Measurements from ENCODE around the gene B3GALT6.

Gene B3GALT6

DNA sequence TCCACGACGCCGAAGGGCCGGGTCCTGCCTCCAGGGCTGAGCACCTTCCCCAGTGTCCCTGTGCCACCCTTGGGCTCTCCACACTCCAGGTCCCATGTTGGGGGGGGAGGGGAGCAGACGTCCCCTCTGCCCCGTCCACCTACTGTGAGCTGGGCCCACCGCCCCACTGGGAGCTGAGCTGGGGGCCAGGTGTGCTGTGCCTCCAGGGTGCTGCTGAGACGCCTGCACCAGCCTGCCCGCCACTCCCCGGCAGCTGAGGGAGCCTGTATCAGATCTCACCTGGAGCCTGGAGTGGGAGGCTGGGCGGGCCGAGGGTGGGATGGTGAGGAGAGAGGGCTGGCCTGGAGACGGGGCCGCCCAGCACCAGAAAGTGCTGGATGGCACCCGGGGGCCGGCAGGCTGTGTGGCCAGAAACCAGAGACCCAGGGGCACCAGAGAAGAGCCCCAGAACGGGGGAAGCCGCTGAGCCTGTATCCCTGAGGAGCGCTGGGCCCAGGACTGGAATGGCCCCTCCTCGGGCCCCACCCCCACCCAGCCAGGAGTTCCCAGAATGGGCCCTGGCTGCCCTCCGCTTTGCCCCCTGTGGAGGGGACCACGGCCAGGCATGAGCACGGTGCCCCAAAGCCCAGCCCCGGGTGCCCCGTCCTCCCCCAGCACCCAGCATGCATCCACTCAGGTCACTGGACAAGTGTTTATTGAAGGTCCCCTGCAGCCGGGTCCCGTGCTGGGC, 29.0 kb upstream of the B3GALT6 start:
- DNase-seq: no peak

DNA sequence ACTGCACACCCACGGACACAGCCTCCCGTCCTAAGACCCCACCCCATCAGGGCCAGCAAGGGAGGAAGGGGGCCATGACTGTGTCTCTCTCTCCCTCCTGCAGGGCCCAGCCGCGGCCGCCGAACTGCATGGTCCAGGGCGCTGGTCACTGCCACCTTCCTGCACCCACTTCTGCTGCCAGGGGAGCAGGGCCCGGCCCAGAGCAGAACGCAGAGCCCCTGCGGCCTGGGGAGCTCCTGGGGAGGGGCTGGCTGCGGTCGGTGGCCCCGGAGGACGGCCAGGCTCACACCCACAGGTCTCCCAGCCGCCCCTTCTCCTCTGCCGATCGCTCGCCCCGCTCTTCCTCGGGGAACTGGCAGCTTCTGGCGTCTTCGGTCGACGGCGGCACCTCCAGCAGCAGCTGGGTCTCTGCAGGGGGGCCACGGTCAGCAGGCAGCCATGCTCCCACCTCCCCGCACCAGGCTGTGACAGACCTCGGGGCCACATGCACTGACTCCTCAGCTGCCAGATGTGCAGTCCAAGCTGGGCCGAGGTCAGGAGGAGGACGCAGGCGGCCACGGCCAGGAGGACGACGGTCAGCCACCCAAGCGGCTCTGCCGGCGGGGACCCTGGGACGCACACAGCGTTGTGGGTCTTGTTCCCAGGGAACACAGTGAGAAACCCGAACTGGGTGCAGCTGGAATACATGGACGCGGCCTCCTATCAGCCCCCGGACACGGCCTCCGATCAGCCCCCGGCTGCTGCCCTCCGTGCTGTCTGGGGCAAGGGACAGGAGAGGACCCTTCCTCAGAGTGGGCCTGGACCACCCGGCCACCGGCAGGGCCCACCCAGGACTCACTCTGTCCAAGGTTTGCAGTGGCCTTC, 28.2 kb upstream of the B3GALT6 start:
- no peak for DNase-seq

DNA sequence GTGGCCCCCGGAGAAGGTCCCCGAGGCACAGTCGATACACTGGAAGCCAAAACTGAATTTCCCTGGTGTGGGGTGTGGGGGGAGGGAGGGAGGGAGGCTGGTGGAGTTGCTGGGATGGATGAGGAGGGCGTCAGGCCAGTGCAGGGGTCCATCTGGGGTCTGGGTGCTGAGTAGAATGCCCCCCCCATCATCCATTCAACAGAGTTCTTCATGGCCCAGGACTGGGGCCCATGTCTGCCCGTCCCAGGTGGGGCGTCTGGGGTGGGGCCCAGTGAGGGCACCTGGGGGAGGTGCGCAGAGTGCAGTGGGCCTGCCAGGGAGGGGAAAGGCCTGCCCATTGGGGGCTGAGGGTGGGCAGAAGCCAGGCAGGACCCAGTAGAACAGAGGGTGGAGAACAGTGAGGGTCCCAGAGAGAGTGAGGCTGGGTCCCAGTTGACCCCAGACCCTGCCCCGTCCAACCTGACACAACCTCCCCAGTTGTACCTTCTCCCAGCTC, 27.6 kb upstream of the B3GALT6 start:
- DNase-seq: no peak

DNA sequence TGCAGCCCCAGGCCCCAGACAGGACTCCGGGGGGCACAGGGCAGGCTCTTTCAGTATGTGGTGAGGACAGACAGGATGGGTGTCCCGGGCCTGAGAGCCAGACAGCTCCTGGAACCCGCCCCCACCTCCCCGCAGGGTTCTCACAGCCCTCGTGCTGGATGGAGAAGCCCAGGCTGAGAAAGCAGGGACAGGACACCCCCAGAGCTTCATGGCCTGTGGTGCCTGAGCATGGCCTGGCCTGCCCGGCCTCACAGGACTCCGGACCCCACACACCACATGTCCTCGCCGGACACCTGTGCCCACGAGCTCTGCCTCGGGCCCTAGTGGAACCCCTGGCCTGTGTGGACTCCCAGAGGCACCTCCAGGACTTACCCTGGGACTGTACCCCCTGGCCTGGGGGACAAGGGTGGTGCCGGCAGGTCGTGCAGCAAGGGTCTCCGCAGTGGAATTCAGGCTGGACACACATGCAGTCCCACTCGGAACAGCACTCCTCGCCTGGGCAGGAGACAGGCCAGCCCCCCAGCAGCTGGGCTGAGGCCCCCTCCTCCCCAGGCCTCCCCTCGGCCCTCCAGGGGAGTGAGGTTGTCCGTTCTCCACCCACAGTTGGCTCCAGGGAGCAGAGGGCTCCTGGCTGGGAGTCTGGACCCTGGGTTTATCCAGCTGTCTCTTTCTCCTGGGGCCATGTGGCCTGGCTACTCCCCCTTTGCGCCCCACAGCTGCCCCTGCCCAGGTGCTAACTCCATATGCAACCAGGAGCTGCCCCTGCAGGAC, 26.9 kb upstream of the B3GALT6 start:
- DNase-seq: no peak

DNA sequence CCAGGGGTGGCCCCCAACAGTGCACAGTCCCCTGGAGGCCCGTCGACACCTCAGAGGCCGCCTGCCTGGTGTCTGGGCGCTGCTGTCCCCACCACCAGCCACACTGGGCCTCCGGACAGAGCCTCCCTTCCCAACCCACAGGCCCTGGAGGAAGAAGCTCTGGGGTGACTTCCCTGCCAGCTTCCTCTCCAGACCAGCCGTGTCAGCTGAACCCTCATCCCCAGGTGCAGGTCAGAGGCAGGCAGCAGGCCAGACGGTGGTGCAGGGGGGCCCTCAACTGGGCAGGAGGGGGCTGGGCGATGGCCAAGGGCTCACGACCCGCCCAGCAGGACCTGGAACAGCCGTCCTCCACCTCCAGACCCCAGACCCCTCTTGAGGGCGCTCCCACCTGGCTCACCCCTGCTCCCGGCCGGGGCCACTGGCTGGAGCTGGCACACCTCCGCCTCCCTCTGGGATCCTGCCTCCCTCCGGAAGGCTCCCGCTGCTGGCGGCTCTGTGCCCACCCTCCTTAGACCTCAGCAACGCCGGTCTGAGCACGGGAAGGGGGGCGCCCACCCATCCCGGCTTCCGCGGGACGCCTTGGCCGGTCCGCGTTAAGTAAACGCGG, 26.2 kb upstream of the B3GALT6 start:
- DNase-seq: no peak

DNA sequence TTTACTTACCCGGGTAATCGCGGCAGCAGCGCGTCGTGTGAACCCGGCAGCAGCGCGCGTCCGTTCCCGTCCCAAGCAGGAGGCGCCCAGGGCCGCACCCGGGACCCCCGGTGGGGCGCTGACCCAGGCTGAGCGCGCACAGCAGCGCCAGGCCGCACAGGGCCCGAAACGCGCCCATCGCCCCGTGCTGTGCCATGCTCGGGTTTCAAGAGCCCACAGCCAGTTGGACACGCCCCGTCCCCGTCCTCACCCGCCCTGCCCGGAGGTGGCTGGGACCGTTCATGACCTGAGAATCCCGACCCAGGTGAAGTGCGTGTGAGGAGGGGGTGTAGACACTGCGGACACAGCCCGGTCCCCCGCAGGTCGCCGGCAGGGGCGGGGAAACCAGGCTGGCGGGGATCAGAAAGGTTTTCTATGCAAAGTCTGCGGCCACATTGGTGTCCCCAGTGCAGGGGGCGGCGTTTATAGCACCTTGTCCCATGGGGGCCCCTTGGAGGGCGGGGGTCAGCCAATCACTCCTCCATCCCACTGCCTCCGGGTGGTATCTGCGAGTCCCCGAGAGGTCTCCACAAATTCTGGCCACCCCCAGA, 25.6 kb upstream of the B3GALT6 start, which contains the start of gene TNFRSF18:
Gene TNFRSF18, minus strand, starts transcription at position 217 of the 590 bp plus-strand sequence. Its CDS starts 21 bp downstream, at position 196.
- peak; percentile 54 to 57 for DNase-seq

DNA sequence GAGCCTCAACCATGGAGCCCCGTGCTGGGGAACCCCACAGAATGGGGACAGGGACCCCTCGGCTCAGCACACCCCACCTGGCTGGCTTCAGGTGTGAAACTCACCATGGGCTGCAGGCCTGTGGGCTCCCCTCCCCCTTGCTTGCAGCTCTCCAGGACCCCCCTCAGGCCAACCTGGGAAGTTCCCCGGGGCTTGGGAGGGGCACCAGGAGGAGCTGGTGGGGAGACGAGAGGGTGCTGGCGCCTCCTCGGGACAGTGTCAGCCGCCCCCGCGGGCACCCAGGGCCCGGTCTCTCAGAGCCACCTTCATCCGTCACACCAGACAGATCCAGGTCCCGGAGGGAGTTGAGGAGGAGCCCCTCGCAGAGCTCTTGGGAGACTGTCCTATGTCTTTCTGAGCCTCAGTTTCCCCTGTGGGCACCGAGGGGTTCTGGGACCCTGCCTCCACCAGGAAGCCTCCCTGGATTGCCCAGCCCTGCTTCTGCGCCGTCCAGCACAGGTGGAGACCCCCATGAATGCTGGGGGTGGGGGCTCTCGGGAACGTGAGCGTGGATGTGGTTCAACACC, 25.0 kb upstream of the B3GALT6 start:
- no peak for DNase-seq

DNA sequence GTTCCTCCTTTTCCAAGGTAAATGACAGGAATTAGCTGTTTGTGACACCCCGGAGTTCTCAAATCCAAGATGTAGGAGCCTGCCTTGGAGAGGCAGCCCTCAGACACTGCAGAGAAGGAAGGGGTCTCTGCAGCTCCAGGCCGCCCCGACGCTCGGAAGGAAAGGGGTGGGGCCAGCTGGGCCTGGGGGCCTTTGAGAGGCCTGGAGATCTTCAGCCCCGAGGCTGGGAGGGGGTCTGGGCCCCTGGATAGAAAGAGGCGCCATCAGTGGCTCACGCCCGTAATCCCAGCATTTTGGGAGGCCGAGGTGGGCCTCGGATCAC, 24.5 kb upstream of the B3GALT6 start:
- no peak for DNase-seq

DNA sequence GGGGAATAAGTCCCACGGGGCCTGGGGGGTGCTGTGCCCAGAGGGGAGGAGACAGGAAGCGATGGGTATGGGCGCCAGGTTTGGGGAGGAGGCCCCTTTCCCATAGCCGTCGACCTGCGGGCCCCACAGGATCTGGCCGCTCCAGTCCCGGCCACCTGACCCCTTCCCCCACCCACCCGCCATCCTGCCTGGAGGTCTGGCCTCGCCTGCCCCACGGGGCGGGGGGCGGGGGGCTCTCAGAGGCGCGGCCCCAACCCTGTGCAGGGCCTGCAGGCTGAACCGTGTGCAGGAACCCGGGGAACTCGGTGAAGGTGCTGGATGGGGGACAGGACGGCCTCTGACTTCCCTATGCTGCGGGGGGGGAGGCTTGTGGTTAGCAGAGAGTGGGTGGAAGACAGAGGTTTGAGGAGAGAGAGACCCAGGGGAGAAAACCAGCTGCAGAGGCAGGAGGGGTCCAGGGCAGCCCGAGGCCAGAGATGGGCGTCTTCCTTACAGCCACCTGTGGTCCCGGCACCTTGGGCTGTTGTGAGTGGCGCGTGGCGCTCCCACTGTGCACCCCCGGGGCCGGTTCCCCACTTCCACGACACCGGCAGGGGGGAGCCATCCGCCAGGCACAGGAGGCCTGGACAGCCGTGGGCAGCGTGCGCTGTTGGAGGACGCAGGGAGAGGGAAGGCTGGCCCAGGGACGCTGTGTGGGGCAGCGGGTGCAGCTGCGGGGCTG, 23.2 kb upstream of the B3GALT6 start:
- DNase-seq: peak; percentile 53 to 56

DNA sequence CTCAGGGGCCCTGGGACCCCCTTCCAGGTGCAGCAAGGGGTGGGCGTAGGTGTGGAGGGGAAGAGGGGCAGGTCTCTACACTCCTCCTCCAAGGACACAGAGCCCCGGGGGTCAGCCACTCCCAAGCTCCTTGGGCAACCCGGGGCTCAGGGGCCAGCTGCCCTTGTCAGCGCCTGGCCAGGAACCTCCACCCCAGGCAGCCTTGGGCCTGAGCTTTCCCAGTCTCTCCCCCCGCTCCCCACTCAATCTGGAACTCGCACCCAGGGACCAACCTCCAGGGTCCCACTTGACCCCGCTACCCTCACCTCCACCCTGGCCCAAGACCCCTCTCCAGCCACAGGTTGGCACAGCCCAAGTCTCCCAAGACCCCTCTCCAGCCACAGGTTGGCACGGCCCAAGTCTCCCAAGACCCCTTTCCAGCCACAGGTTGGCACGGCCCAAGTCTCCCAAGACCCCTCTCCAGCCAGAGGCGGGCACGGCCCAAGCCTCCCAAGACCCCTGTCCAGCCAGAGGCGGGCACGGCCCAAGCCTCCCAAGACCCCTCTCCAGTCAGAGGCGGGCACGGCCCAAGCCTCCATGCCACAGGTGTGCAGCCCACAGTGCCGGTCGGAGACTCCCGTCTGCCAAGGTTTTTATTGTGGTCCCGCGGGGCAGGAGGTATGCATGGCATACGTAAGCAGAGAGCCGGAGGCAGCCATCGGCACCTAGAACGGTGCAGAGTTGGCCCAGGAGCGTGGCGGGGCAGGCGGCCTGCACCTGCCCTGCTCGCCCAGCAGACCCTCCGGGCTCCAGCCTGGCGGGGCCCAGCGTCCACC, 21.1 kb upstream of the B3GALT6 start:
- DNase-seq: no peak

DNA sequence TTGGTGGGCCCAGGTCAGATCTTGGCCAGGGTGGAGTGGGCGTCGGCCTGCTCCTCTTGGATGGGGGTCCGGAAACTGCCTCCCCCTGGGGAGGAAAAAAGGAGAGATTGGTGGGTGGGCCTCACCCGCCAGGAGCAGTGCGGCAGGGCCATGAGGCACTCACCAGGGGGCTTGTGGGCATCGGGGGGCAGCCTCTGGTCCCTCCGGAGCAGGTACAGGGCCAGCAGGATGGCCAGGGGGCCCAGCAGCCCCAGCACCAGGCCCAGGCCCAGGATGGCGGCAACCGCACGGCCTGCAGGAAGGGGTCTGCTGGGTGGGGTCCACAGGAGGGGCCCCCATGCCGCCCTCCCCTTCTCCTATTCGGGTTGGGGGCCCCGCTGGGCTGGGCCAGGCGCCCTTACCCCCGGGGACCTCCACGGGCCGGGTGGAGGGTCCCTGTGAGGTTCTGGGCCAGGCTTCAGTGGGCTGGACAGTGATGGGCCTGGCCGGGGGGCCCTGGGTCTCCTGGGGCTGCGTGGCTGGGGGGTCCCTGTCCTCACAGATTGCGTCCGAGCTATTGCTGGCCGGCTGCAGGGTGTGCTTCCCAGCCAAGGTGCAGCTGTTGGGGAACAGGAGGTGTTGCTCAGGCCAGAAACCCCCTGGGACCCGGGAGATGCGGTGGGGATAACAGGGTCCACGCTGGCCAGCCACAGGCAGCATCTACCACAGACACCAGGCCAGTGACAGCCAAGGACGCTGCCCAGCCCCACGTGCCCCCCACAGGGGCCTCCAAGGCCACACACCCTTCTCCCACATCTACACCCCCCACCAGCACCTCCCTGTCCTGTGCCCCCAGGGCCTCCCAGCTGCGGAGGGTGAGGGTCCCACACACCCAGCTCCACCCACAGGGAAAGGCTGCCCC, 20.2 kb upstream of the B3GALT6 start:
- DNase-seq: peak in 1 of 2 experiments; percentile 1

DNA sequence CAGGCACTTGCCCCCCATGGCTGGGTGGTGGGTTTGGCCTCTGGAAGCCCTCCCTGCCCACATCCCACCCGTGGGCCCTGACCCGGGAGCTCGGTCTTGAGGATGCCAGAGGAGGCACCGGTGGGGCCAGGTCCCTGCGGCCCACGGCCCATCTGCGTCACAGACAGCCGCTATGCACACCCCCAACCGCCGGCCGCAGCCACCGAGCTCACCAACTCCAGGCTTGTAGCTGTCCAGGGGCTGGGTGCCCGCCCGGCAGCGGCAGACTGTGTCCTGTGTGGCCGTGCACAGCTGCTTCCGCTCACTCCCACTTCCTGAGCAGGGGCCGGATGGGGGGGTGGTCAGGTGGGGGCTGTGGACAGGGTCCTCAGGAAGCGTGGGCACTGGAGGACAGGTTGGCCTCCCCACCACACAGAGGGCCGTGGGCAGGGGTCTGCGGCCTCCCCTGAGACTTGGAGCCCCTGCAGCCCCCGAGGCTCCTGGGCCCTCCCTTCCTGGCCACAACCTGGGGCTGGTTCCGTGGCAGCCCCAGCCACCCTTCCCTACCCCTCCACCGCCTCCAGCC, 19.2 kb upstream of the B3GALT6 start:
- peak in 1 of 2 experiments; percentile 35 for DNase-seq

DNA sequence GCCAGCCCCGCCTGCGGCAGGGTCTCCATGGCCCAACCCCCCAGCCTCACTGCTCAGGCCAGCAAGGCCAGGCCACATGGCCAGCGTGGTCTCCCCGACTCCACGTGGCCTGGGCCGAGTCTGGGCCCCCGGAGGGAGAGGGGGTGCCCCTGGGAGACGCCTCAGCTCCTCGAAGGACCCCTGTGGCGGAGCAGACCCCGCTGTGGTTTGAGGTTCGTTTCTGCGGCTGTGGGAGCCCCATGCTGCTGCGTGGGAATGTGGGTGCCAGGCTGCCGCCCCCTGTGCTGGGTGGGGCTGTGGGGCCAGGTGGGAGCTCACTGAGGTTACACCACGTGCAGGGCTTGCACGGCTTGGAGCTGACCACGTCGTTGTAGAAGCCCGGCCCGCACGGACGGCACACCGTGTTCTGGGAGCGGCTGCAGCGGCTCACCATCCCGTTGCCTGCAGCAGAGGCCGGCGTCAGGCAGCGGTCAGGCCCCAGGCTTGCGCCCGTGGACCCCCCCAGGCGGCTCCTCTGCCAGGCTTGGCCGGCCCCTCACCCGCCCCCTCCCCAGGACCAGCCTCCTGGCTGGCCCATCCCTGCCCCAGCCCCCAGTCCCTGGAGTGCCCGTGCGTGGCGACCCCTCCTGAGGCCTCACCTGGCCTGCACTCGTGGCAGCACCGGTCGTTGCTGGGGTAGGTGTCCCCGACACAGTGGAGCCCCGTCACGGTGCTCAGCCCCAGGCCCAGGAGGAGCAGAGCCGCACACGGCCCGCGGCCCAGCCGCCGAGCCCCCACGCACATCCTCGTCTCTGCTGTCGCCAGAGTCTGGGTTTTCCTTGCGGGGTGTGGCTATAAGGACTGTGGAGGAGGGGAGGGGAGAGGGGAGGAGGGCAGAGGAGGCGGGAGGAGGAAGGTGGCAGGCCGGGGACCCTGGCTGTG, 18.4 kb upstream of the B3GALT6 start, which contains the start of gene TNFRSF4:
Gene TNFRSF4, minus strand, starts transcription at position 809 of the 921 bp plus-strand sequence. Its CDS starts 26 bp downstream, at position 783.
- peak; percentile 62 to 72 for DNase-seq

DNA sequence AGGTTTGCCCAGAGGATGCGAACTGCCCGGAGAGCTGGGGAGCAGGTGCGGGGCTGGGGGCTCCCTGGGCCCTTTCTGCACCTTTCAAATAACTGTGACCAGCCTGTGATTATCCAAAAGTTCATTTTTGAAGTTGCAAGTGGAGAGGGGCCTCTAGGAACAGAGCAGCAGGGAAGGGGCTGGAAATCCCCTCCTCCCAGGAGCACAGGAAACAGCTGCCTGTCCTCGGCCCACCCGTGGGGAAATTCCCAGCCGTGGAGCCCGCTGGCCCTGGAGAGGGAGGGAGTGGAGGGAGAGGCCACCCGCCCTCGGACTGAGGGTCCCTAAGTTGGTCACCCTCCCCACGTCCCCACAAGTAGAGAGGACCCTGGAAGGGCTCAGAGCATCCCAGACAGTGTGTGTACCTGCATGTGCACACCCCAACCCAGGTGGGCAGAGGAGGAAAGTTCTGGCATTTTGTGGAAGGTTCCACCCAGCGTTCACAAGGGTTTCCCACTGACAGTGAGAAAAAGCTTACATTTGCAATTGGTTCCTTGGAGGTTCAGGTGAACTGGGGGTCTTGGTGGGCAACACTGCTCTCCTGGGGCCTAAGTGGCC, 16.9 kb upstream of the B3GALT6 start:
- no peak for DNase-seq

DNA sequence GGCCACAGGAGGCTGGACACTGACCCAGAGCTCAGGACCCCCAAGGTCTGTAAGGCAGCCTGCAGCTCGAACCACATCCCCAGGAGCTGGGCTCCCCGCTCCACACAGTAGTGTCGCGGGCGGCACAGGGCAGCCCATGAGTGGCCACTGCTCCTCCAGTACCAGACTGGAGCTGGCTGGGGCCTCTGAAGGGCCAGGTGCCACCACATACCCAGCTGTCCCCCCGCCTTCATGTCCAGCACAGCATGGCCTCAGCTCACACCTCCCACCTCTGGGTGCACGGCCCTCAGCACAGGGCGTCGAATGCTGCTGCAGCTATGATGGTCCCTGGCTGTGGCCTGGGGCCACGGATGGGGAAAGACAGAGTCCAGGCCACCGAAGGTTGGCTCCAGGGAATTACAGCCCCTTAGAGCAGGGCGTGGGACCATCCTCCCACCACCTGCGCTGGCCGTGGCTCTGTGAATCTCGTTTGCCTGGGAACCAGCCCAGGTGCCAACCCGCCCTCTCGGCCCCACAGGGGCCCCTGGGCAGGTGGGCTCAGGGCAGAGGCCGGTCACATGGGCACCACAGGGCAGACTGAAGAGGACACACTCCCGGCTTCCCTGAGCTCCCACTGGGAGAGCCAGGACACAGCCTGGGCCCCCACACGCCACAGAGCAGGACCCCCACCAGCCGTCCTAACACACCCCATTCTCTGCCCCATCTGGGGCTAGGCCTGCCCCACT, 16.0 kb upstream of the B3GALT6 start:
- no peak for DNase-seq
